ENCODE data around the gene TYROBP.
"Not testable (repeated sequence)": the region's sequence is repeated elsewhere in the genome, so short reads cannot be mapped to it uniquely, and the experiment has no call there.

The TYROBP gene

GRCh38 chr19:35899547-35900214, 8.4 kb downstream of the TYROBP start:
- H3K9ac ChIP-seq (ENCODE audit: low read length in 2 of 2), result peak overlapping the region; percentile 69 to 72
- H3K9me3 ChIP-seq (ENCODE audit: control insufficient read depth in 2 of 2, low read length in 2 of 2), result no peaks in the 10 kb centered on the region
- H3K4me3 ChIP-seq (ENCODE audit: low read length in 2 of 2), result peak overlapping the region; percentile 73 to 85
- peaks cover 2 to 5% of the 10 kb centered on the region in 2 donors for H3K36me3 ChIP-seq (ENCODE audit: control insufficient read depth in 2 of 2, insufficient read depth in 2 of 2, low read length in 2 of 2)
- peaks cover 30% of the 10 kb centered on the region for H3K4me1 ChIP-seq (ENCODE audit: control insufficient read depth, insufficient read depth, low read length)
- no peaks in the 10 kb centered on the region for H3K27me3 ChIP-seq (ENCODE audit: control insufficient read depth in 1 of 2, insufficient read depth in 2 of 2, low read length in 2 of 2)
- H3K27ac ChIP-seq (ENCODE audit: low read length), result peak overlapping the region; percentile 55

GRCh38 chr19:35898499-35898809, 9.6 kb downstream of the TYROBP start:
- peak overlapping the region; percentile 63 to 85 for H3K4me3 ChIP-seq (ENCODE audit: low read length in 2 of 2)
- no peaks in the 10 kb centered on the region for H3K9me3 ChIP-seq (ENCODE audit: control insufficient read depth in 2 of 2, low read length in 2 of 2)
- H3K4me1 ChIP-seq (ENCODE audit: control insufficient read depth, insufficient read depth, low read length), result peaks cover 30% of the 10 kb centered on the region
- peak overlapping the region; percentile 69 to 72 for H3K9ac ChIP-seq (ENCODE audit: low read length in 2 of 2)
- peak overlapping the region; percentile 55 for H3K27ac ChIP-seq (ENCODE audit: low read length)
- peaks cover 2 to 9% of the 10 kb centered on the region in 2 donors for H3K36me3 ChIP-seq (ENCODE audit: control insufficient read depth in 2 of 2, insufficient read depth in 2 of 2, low read length in 2 of 2)
- no peaks in the 10 kb centered on the region for H3K27me3 ChIP-seq (ENCODE audit: control insufficient read depth in 1 of 2, insufficient read depth in 2 of 2, low read length in 2 of 2)

GRCh38 chr19:35897706-35898451, 10.2 kb downstream of the TYROBP start:
- Histone ChIP-seq H3K4me3 (ENCODE audit: low read length in 2 of 2) (peak overlapping the region; percentile 63 to 85), H3K9ac (ENCODE audit: low read length in 2 of 2) (peak overlapping the region; percentile 69 to 72), H3K9me3 (ENCODE audit: control insufficient read depth in 2 of 2, low read length in 2 of 2) (no peaks in the 10 kb centered on the region), H3K36me3 (ENCODE audit: control insufficient read depth in 2 of 2, insufficient read depth in 2 of 2, low read length in 2 of 2) (peaks cover 2 to 11% of the 10 kb centered on the region in 2 donors), H3K27me3 (ENCODE audit: control insufficient read depth in 1 of 2, insufficient read depth in 2 of 2, low read length in 2 of 2) (no peaks in the 10 kb centered on the region), H3K27ac (ENCODE audit: low read length) (no peak overlapping the region), H3K4me1 (ENCODE audit: control insufficient read depth, insufficient read depth, low read length) (peaks cover 30% of the 10 kb centered on the region)

- Histone ChIP-seq H3K27ac (ENCODE audit: low read length) (no peak overlapping the region), H3K9ac (ENCODE audit: low read length in 2 of 2) (no peak overlapping the region), H3K4me1 (ENCODE audit: control insufficient read depth, insufficient read depth, low read length) (peaks cover 27% of the 10 kb centered on the region), H3K9me3 (ENCODE audit: control insufficient read depth in 2 of 2, low read length in 2 of 2) (no peaks in the 10 kb centered on the region), H3K27me3 (ENCODE audit: control insufficient read depth in 1 of 2, insufficient read depth in 2 of 2, low read length in 2 of 2) (no peaks in the 10 kb centered on the region), H3K36me3 (ENCODE audit: control insufficient read depth in 2 of 2, insufficient read depth in 2 of 2, low read length in 2 of 2) (peaks cover 2 to 11% of the 10 kb centered on the region in 2 donors), H3K4me3 (ENCODE audit: low read length in 2 of 2) (no peak overlapping the region)
Observed at GRCh38 chr19:35896643-35897040, 11.5 kb downstream of the TYROBP start.

GRCh38 chr19:35895911-35896642, 12.0 kb downstream of the TYROBP start:
- Histone ChIP-seq H3K9ac (ENCODE audit: low read length in 2 of 2) (no peak overlapping the region), H3K27ac (ENCODE audit: low read length) (no peak overlapping the region), H3K27me3 (ENCODE audit: control insufficient read depth in 1 of 2, insufficient read depth in 2 of 2, low read length in 2 of 2) (no peaks in the 10 kb centered on the region), H3K4me3 (ENCODE audit: low read length in 2 of 2) (no peak overlapping the region), H3K9me3 (ENCODE audit: control insufficient read depth in 2 of 2, low read length in 2 of 2) (no peaks in the 10 kb centered on the region), H3K4me1 (ENCODE audit: control insufficient read depth, insufficient read depth, low read length) (peaks cover 27% of the 10 kb centered on the region), H3K36me3 (ENCODE audit: control insufficient read depth in 2 of 2, insufficient read depth in 2 of 2, low read length in 2 of 2) (peaks cover 2 to 11% of the 10 kb centered on the region in 2 donors)

- no peaks in the 10 kb centered on the region for H3K9me3 ChIP-seq (ENCODE audit: control insufficient read depth in 2 of 2, low read length in 2 of 2)
- no peaks in the 10 kb centered on the region for H3K27me3 ChIP-seq (ENCODE audit: control insufficient read depth in 1 of 2, insufficient read depth in 2 of 2, low read length in 2 of 2)
- H3K4me1 ChIP-seq (ENCODE audit: control insufficient read depth, insufficient read depth, low read length), result peaks cover 18% of the 10 kb centered on the region
- H3K9ac ChIP-seq (ENCODE audit: low read length in 2 of 2), result no peak overlapping the region
- no peak overlapping the region for H3K4me3 ChIP-seq (ENCODE audit: low read length in 2 of 2)
- H3K36me3 ChIP-seq (ENCODE audit: control insufficient read depth in 2 of 2, insufficient read depth in 2 of 2, low read length in 2 of 2), result peaks cover 5 to 21% of the 10 kb centered on the region in 2 donors
- H3K27ac ChIP-seq (ENCODE audit: low read length), result no peak overlapping the region
Observed at GRCh38 chr19:35894342-35894741, 13.8 kb downstream of the TYROBP start.

- H3K4me1 ChIP-seq (ENCODE audit: control insufficient read depth, insufficient read depth, low read length); H3K4me3 ChIP-seq (ENCODE audit: low read length in 2 of 2); H3K9me3 ChIP-seq (ENCODE audit: control insufficient read depth in 2 of 2, low read length in 2 of 2); H3K9ac ChIP-seq (ENCODE audit: low read length in 2 of 2); H3K27ac ChIP-seq (ENCODE audit: low read length); H3K27me3 ChIP-seq (ENCODE audit: control insufficient read depth in 1 of 2, insufficient read depth in 2 of 2, low read length in 2 of 2): not testable (repeated sequence)
- peaks cover 12 to 31% of the 10 kb centered on the region in 2 donors for H3K36me3 ChIP-seq (ENCODE audit: control insufficient read depth in 2 of 2, insufficient read depth in 2 of 2, low read length in 2 of 2)
Observed at GRCh38 chr19:35891819-35892218, 16.3 kb downstream of the TYROBP start.

GRCh38 chr19:35890113-35890650, 17.9 kb downstream of the TYROBP start:
- Histone ChIP-seq H3K36me3 (ENCODE audit: control insufficient read depth in 2 of 2, insufficient read depth in 2 of 2, low read length in 2 of 2) (peaks cover 12 to 27% of the 10 kb centered on the region in 2 donors), H3K4me3 (ENCODE audit: low read length in 2 of 2) (no peak overlapping the region), H3K27ac (ENCODE audit: low read length) (no peak overlapping the region), H3K4me1 (ENCODE audit: control insufficient read depth, insufficient read depth, low read length) (no peaks in the 10 kb centered on the region), H3K27me3 (ENCODE audit: control insufficient read depth in 1 of 2, insufficient read depth in 2 of 2, low read length in 2 of 2) (no peaks in the 10 kb centered on the region), H3K9ac (ENCODE audit: low read length in 2 of 2) (no peak overlapping the region), H3K9me3 (ENCODE audit: control insufficient read depth in 2 of 2, low read length in 2 of 2) (no peaks in the 10 kb centered on the region)

GRCh38 chr19:35889370-35890112, 18.6 kb downstream of the TYROBP start:
- Histone ChIP-seq H3K36me3 (ENCODE audit: control insufficient read depth in 2 of 2, insufficient read depth in 2 of 2, low read length in 2 of 2) (peaks cover 12 to 27% of the 10 kb centered on the region in 2 donors), H3K4me3 (ENCODE audit: low read length in 2 of 2) (no peak overlapping the region), H3K4me1 (ENCODE audit: control insufficient read depth, insufficient read depth, low read length) (no peaks in the 10 kb centered on the region), H3K27me3 (ENCODE audit: control insufficient read depth in 1 of 2, insufficient read depth in 2 of 2, low read length in 2 of 2) (no peaks in the 10 kb centered on the region), H3K9ac (ENCODE audit: low read length in 2 of 2) (no peak overlapping the region), H3K27ac (ENCODE audit: low read length) (no peak overlapping the region), H3K9me3 (ENCODE audit: control insufficient read depth in 2 of 2, low read length in 2 of 2) (no peaks in the 10 kb centered on the region)

- Histone ChIP-seq H3K4me1 (ENCODE audit: control insufficient read depth, insufficient read depth, low read length) (no peaks in the 10 kb centered on the region), H3K4me3 (ENCODE audit: low read length in 2 of 2) (no peak overlapping the region), H3K36me3 (ENCODE audit: control insufficient read depth in 2 of 2, insufficient read depth in 2 of 2, low read length in 2 of 2) (peaks cover 12 to 23% of the 10 kb centered on the region in 2 donors), H3K27me3 (ENCODE audit: control insufficient read depth in 1 of 2, insufficient read depth in 2 of 2, low read length in 2 of 2) (no peaks in the 10 kb centered on the region), H3K9ac (ENCODE audit: low read length in 2 of 2) (no peak overlapping the region), H3K9me3 (ENCODE audit: control insufficient read depth in 2 of 2, low read length in 2 of 2) (no peaks in the 10 kb centered on the region), H3K27ac (ENCODE audit: low read length) (no peak overlapping the region)
Observed at GRCh38 chr19:35888398-35888797, 19.7 kb downstream of the TYROBP start.
